Neutrophil (primary cell): ENCODE data around the gene NEDD4L.

Experiments used
- H3K27ac ChIP-seq: fragments of 200-600 bp; sonication (generic); 2 replicates; pipeline ENCODE4 v1.5.1; 2016; ENCODE audit warnings: mild to moderate bottlenecking, moderate library complexity
- H3K27me3 ChIP-seq: fragments of 200-600 bp; sonication (generic); 2 replicates; pipeline ENCODE4 v1.6.0; 2016; ENCODE audit warnings: mild to moderate bottlenecking
- H3K36me3 ChIP-seq: fragments of 200-600 bp; sonication (generic); 2 replicates; pipeline ENCODE4 v1.5.1; 2017
- H3K4me1 ChIP-seq, 2 experiments: fragments of 200-600 bp in 1 of 2; sonication (generic) in 1 of 2; 1 replicate in 1 of 2; 2 replicates in 1 of 2; pipeline versions ENCODE4 v1.5.1 to v1.6.1; 2013 to 2016; ENCODE audit warnings: low read depth in 1 of 2, low read length in 1 of 2, mild to moderate bottlenecking in 1 of 2, moderate library complexity in 1 of 2; ENCODE audit not compliant: control insufficient read depth in 1 of 2, insufficient read depth in 1 of 2
- H3K4me3 ChIP-seq, 2 experiments: fragments of 200-600 bp in 1 of 2; sonication (generic) in 1 of 2; 1 replicate in 1 of 2; 2 replicates in 1 of 2; pipeline ENCODE4 v1.5.1; 2013 to 2016; ENCODE audit warnings: low read depth in 1 of 2, low read length in 1 of 2, mild to moderate bottlenecking in 1 of 2, moderate library complexity in 1 of 2
- H3K9me3 ChIP-seq: fragments of 200-600 bp; sonication (generic); 2 replicates; pipeline ENCODE4 v1.5.1; 2016
- TF ChIP-seq, protein P1 (sequence below): fragments of 200-600 bp; sonication (generic); IDR thresholded peaks from 2 replicates; pipeline ENCODE4 v1.5.1; 2016; ENCODE audit warnings: antibody characterized with exemption

Gene NEDD4L

GRCh38 chr18:58322464-58322863 lies 278.4 kb downstream of the NEDD4L start:
- Histone ChIP-seq H3K36me3 (no peaks in the 10 kb centered on the region), H3K9me3 (no peaks in the 10 kb centered on the region), H3K27ac (no peak overlapping the region), H3K4me1 (no peaks in the 10 kb centered on the region), H3K4me3 (no peak overlapping the region), H3K27me3 (no peaks in the 10 kb centered on the region)
- TF ChIP-seq, protein P1, sequence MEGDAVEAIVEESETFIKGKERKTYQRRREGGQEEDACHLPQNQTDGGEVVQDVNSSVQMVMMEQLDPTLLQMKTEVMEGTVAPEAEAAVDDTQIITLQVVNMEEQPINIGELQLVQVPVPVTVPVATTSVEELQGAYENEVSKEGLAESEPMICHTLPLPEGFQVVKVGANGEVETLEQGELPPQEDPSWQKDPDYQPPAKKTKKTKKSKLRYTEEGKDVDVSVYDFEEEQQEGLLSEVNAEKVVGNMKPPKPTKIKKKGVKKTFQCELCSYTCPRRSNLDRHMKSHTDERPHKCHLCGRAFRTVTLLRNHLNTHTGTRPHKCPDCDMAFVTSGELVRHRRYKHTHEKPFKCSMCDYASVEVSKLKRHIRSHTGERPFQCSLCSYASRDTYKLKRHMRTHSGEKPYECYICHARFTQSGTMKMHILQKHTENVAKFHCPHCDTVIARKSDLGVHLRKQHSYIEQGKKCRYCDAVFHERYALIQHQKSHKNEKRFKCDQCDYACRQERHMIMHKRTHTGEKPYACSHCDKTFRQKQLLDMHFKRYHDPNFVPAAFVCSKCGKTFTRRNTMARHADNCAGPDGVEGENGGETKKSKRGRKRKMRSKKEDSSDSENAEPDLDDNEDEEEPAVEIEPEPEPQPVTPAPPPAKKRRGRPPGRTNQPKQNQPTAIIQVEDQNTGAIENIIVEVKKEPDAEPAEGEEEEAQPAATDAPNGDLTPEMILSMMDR, result no peak

DNA sequence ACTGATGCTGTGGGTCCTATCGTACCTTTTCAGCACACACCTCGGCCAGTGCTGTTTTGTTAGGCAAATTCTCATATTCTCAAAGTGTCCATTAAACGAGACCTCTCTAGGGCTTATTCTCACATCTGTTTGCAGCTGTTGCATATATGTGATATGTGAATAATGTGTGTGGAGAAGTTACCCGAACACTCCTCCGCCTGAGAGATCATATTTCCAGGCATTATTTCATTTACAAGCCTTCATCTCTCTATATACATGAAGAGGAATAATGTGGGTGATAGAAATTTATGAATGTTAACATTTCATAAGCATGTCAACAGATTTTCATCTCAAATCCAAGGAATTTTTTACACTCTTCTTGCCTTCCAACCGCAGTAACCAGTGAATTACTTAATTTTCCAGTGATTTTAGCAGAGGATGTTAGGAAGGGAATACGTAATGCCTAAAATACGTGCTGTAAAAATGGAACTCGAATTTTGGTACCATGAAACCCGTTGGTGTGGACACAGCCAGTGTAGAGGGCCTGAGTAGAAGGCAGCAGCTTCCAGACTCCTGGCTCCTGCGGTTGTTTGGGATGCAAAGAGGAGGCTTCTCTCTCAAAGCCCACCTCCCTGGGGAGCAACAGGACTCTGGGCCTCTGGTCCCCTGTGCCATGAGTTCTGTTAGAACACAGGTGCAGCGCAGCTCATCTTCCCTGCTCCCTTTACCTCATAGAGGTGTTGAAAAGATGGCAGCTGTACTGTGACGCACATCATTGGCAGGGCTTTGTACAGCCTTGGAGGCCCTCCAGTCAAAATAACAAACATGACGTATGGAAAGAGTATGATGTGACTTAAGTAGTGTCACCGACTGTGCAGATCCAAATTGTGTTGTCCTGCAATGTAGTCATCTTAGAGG lies 280.1 kb downstream of the NEDD4L start:
- no peaks in the 10 kb centered on the region for H3K9me3 ChIP-seq
- H3K4me3 ChIP-seq, result no peak overlapping the region
- H3K27ac ChIP-seq, result no peak overlapping the region
- no peaks in the 10 kb centered on the region for H3K27me3 ChIP-seq
- TF ChIP-seq, protein P1, result no peak
- H3K4me1 ChIP-seq, result no peaks in the 10 kb centered on the region
- no peaks in the 10 kb centered on the region for H3K36me3 ChIP-seq

DNA sequence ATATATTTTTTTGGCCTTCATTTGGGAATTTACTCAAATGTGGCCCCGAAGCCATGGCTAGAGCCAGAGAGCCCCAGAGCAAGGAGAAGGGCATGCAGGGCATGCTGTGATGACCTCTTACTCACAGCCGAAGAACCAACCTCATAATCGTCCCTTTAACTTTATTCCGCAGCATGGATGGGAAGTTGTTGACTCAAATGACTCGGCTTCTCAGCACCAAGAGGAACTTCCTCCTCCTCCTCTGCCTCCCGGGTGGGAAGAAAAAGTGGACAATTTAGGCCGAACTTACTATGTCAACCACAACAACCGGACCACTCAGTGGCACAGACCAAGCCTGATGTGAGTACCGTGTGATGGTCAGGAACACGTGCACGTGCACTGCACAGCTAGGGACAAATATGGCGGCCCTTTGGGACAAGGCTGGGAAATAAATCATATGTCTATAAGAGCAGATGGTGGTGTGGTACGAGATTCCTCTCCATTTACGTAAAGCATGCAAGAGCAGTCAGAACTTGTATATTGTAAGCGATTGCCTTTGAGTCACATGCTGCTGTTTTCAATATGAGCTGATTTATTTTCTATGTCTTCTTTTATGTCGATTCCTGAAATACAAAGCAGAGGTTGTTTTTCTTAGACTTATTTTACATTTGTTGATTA lies 280.9 kb downstream of the NEDD4L start:
- TF ChIP-seq, protein P1, result no peak
- Histone ChIP-seq H3K9me3 (no peaks in the 10 kb centered on the region), H3K27ac (no peak overlapping the region), H3K27me3 (no peaks in the 10 kb centered on the region), H3K4me1 (no peaks in the 10 kb centered on the region), H3K4me3 (no peak overlapping the region), H3K36me3 (no peaks in the 10 kb centered on the region)

GRCh38 chr18:58325494-58325893 lies 281.5 kb downstream of the NEDD4L start:
- H3K36me3 ChIP-seq, result no peaks in the 10 kb centered on the region
- no peak overlapping the region for H3K27ac ChIP-seq
- TF ChIP-seq, protein P1, result no peak

GRCh38 chr18:58334061-58334460 lies 290.0 kb downstream of the NEDD4L start:
- H3K36me3 ChIP-seq, result no peaks in the 10 kb centered on the region
- H3K27ac ChIP-seq, result no peak overlapping the region
- no peaks in the 10 kb centered on the region for H3K4me1 ChIP-seq
- TF ChIP-seq, protein P1, result no peak
- no peaks in the 10 kb centered on the region for H3K9me3 ChIP-seq
- no peaks in the 10 kb centered on the region for H3K27me3 ChIP-seq
- H3K4me3 ChIP-seq, result no peak overlapping the region

More at GRCh38 chr18:58325494-58325893, 281.5 kb downstream of the NEDD4L start:
- H3K27me3 ChIP-seq, result no peaks in the 10 kb centered on the region
- H3K4me1 ChIP-seq, result no peaks in the 10 kb centered on the region
- H3K4me3 ChIP-seq, result no peak overlapping the region
- no peaks in the 10 kb centered on the region for H3K9me3 ChIP-seq
